ENCODE data around the gene TIMM29.
"Not testable (repeated sequence)": the region's sequence is repeated elsewhere in the genome, so short reads cannot be mapped to it uniquely, and the experiment has no call there.

TIMM29 gene

GRCh38 chr19:10946958-10947657 is 18.5 kb downstream of the TIMM29 start:
- DNase-seq, result no peak

DNA sequence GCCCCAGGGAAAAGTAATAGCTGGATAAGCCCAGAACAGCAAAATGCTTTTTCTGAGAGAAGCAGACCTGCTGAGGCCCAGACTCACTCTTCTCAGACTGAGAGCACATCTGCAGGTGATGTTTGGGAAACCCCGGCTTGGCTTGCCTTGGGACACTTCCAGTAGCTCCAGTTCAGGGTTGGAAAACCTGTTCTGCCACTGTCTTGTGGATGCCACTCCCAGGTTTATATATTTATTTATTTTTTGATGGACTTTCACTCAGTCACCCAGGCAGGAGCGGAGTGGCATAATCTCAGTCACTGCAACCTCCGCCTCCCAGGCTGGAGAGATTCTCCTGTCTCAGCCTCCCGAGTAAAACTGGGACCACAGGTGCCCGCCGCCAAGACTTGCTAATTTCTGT is 24.2 kb downstream of the TIMM29 start:
- no peak for DNase-seq

DNA sequence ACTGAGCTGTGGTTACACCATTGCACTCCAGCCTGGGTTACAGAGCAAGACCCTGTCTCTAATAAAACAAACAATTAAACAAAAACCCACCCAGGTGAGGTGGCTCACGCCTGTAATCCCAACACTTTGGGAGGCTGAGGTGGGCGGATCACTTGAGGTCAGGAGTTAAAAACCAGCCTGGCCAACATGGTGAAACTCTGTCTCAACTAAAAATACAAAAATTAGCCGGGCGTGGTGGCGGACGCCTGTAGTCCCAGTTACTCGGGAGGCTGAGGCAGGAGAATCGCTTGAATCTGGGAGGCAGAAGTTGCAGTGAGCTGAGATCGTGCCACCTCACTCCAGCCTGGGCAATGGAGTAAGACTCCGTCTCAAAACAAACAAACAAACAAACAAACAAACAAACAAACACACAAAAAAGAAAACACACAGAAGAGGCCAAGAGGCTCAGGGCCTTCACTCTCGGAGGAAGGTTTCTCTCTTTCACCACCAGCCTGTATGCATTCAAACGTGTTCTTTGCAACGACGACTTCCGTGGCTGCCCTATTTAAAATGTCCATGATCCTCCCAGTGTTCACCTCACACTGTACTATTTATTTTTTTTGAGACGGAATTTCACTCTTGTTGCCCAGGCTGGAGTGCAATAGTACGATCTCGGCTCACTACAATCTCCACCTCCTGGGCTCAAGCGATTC is 30.8 kb downstream of the TIMM29 start:
- not testable (repeated sequence) for DNase-seq

GRCh38 chr19:10960314-10961072 is 31.9 kb downstream of the TIMM29 start, which contains the start of gene SMARCA4:
Gene SMARCA4 (plus strand): TSS chr19:10961030. CDS start chr19:10984152, 23,122 bp downstream.
- DNase-seq, result peak; percentile 99

- DNase-seq, result peak; percentile 36
These were observed 32.7 kb downstream of the TIMM29 start for GRCh38 chr19:10961073-10961860.

- DNase-seq, result no peak
These were observed 34.3 kb downstream of the TIMM29 start for GRCh38 chr19:10962863-10963262.

DNA sequence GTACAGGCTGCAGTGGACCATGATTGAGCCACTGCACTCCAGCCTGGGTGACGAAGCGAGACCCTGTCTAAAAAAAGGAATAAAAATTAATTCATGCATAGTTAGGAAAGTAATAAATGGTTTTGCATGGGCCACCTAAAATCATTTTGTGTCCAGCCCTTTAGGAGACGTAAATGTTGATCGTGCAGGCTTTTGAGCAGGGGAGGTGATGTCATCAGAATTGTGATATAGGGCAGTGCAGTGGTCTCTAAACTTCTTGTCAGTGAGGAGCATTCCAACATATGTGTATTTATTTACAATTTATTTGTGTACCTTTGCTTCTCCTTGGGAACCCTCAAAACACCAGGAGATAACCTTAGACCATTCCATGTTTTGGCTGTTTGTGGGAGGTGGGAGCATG is 35.3 kb downstream of the TIMM29 start:
- DNase-seq, result no peak

- no peak for DNase-seq
These were observed 36.3 kb downstream of the TIMM29 start for GRCh38 chr19:10964903-10965302.

DNA sequence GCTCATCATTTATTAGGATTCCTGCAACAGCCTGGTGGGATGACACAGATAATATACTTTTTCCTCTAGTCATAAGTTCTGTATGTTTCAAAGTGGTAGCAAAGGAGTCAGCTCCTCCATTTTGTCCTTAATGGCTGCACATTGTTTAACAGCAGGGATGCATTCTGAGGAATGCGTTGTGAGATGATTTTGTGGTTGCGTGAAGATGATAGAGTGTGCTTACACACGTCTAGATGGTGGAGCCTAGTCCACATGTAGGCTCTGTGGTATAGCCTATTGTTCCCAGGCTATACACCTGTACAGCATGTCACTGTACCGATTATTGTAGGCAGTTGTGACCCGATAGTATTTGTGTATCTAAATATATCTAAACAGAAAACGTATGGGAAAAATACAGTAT is 36.8 kb downstream of the TIMM29 start:
- DNase-seq, result no peak

GRCh38 chr19:10966809-10967208 is 38.2 kb downstream of the TIMM29 start:
- DNase-seq, result no peak

DNA sequence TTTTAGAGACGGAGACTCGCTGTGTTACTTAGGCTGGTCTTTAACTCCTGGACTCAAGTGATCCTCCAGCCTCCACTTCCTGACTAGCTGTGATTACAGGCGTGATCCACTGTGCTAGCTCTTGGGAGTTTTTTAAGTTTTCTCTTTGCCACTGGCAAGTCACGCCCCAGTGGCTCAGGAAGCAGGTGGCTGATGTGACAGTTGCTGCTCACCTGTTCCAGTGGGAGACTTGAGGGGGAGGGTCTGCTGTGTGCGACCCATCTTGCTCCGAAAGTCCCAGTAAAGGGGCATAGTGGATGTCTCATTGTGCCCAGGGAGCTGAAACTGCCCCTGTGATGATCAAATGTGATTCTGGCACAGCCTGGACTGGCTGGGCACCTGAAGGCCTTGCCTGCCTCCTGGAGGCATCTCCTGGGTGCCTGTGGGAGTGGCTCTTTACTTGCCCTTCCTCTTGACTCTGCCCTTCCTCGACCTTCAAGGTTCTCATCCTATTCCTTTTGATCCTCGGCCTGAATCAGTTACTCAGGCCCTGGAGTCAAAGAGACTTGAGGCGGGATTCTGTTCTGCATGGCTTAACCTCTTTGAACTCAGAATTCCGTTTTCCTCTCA is 40.0 kb downstream of the TIMM29 start:
- no peak for DNase-seq

DNA sequence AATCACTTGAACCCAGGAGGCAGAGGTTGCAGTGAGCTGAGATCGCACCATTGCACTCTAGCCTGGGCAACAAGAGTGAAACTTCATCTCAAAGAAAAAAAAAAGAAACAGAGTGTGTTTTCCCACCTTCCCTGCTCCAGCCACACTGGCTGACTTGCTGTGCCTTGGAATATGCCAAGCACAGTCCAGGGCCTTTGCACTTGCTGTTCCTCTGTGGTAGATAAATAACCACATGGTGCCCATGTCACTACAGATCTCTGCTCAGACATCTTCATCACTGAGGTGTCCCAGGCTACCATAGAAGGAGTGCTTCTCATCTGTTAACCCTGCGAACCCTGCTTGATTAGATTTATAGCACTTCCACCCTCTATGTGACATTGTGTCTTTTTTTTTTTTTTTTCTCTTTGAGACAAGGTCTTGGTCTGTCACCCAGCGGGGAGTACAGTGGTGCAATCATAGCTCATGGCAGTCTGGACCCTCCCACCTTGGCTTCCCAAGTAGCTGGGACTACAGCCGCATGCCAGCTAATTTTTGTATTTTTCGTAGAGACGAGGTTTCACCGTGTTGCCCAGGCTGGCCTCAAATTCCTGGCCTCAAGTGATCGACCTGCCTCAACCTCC is 42.6 kb downstream of the TIMM29 start:
- no peak for DNase-seq

DNA sequence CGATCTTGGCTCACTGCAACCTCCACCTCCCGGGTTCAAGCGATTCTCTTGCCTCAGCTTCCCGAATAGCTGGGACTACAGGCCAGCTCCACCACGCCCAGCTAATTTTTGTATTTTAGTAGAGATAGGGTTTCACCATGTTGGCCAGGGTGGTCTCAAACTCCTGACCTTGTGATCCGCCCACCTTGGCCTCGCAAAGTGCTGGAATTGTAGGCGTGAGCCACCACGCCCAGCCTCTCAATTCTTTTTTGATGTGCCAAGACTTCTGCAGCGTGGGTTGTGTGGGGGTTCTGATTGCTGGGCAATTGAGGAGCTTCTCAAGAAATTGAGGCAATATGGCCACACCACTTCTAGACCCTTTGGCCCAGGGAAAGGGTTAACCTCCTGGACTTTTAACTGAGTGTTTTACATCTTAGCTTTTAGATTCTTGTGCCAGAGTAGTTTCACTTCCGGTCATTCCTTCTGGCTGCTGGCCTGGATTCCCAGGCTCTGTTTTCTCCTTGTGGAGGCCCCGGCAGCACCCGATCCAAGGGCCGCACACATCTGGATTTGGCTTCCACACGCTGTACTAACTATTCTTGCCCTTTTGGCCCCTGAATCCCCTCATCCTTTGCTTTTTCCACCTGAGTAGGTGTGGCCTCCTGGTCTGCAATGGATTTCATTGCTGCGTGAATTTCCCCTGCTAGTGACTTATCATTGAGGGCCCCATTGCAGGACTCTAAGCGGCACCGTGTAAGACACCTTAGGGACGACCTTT is 46.9 kb downstream of the TIMM29 start:
- no peak for DNase-seq

GRCh38 chr19:10976131-10976892 is 47.7 kb downstream of the TIMM29 start:
- DNase-seq, result no peak

GRCh38 chr19:10977742-10978092 is 49.1 kb downstream of the TIMM29 start:
- no peak for DNase-seq
